Measurements from ENCODE around the gene GTF2F2.

- TF ChIP-seq CTCF (IDR thresholded peaks at IDR 0.05) (no peak), POLR2A (IDR thresholded peaks at IDR 0.05) (no peak)
Measured at GRCh38 chr13:45191874-45192273, 71.6 kb downstream of the GTF2F2 start.
